ENCODE results near the gene EXD3. TPM values are rescaled to one million over a fixed set of nuclear protein-coding genes. Genes with fewer than 3 reads are reported as not detected.

The EXD3 gene
- total RNA-seq, 2 donors from 2014 or later = 5.9 to 6.0 TPM

- no peak for DNase-seq (ENCODE audit: low spot score)
- no peak overlapping the region for H3K27ac ChIP-seq
- no peaks in the 10 kb centered on the region for H3K27me3 ChIP-seq
- no peaks in the 10 kb centered on the region for H3K36me3 ChIP-seq
- H3K9me3 ChIP-seq = peaks cover 6 to 13% of the 10 kb centered on the region in 2 donors
- TF ChIP-seq, protein P1, sequence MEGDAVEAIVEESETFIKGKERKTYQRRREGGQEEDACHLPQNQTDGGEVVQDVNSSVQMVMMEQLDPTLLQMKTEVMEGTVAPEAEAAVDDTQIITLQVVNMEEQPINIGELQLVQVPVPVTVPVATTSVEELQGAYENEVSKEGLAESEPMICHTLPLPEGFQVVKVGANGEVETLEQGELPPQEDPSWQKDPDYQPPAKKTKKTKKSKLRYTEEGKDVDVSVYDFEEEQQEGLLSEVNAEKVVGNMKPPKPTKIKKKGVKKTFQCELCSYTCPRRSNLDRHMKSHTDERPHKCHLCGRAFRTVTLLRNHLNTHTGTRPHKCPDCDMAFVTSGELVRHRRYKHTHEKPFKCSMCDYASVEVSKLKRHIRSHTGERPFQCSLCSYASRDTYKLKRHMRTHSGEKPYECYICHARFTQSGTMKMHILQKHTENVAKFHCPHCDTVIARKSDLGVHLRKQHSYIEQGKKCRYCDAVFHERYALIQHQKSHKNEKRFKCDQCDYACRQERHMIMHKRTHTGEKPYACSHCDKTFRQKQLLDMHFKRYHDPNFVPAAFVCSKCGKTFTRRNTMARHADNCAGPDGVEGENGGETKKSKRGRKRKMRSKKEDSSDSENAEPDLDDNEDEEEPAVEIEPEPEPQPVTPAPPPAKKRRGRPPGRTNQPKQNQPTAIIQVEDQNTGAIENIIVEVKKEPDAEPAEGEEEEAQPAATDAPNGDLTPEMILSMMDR (IDR thresholded peaks at IDR 0.05) = no peak
- H3K4me3 ChIP-seq = no peak overlapping the region
- peaks cover 0 to 14% of the 10 kb centered on the region in 2 donors for H3K4me1 ChIP-seq
Measured at GRCh38 chr9:137354153-137354844, 68.7 kb downstream of the EXD3 start.

- Histone ChIP-seq H3K36me3 (no peaks in the 10 kb centered on the region), H3K9me3 (peaks cover 6 to 13% of the 10 kb centered on the region in 2 donors), H3K27ac (no peak overlapping the region), H3K4me1 (peaks cover 0 to 14% of the 10 kb centered on the region in 2 donors), H3K27me3 (no peaks in the 10 kb centered on the region), H3K4me3 (no peak overlapping the region)
- TF ChIP-seq, protein P1 (IDR thresholded peaks at IDR 0.05) = no peak
- no peak for DNase-seq (ENCODE audit: low spot score)
Measured at GRCh38 chr9:137353223-137354152, 69.5 kb downstream of the EXD3 start.

DNA sequence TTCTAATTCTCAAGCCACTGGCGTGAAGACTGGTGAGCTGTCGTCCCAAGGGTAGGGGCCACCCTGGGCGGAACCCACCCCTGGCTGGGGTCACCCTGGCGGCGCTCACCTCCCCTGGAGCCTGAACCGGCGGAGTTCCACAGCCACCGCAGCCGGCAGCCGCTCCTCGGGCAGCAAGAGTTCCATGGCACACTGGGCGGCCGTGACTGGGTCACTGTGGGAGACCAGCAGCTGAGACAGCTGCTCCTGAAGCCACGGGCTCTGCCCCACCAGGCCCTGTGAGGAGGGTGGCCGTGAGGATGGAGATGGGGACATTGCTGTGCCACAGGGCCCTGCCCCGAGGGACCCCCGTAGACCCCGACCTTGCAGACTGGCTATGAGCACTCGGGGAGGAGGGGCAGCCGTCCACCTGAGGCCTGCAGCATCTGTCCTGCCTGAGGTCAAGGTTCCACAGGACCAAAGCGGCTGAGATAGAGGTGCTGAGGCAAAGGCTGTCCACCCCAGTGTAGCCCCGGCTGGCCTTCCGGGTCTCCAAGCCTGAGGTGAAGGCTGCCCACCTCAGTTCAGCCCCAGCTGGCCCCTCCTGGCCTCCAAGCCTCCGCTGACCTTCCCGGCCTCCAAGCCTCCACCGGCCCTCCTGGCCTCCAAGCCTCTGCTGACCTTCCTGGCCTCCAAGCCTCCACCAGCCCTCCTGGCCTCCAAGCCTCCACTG lies 70.3 kb downstream of the EXD3 start:
- Histone ChIP-seq H3K36me3 (no peaks in the 10 kb centered on the region), H3K4me3 (no peak overlapping the region), H3K4me1 (peaks cover 0 to 14% of the 10 kb centered on the region in 2 donors), H3K9me3 (peaks cover 6 to 13% of the 10 kb centered on the region in 2 donors), H3K27ac (no peak overlapping the region), H3K27me3 (no peaks in the 10 kb centered on the region)
- TF ChIP-seq, protein P1 (IDR thresholded peaks at IDR 0.05) = no peak
- DNase-seq (ENCODE audit: low spot score) = peak; percentile 9

- peak; percentile 49 for DNase-seq (ENCODE audit: low spot score)
- no peak overlapping the region for H3K4me3 ChIP-seq
- no peaks in the 10 kb centered on the region for H3K27me3 ChIP-seq
- H3K36me3 ChIP-seq = no peaks in the 10 kb centered on the region
- no peak overlapping the region for H3K27ac ChIP-seq
- TF ChIP-seq, protein P1 (IDR thresholded peaks at IDR 0.05) = no peak
- peaks cover 1 to 13% of the 10 kb centered on the region in 2 donors for H3K9me3 ChIP-seq
- peaks cover 0 to 14% of the 10 kb centered on the region in 2 donors for H3K4me1 ChIP-seq
Measured at GRCh38 chr9:137351781-137352501, 71.0 kb downstream of the EXD3 start.

All from right atrium auricular region (tissue), 2 donors.